Loucy (cell line): ENCODE results near the gene TRIM41.

ENCODE experiments used
- EZH2phosphoT487 ChIP-seq: fragments of 200-600 bp; IDR thresholded peaks from 2 replicates; pipeline ENCODE4 v1.6.1; 2018; ENCODE audit warnings: antibody characterized with exemption, mild to moderate bottlenecking, moderate library complexity, borderline replicate concordance
- TF ChIP-seq, protein P1 (sequence below): fragments of 200-600 bp; sonication (generic); conservative IDR thresholded peaks from 2 replicates; pipeline ENCODE4 v1.5.1; 2014; ENCODE audit warnings: mild to moderate bottlenecking, antibody characterized with exemption, low read length

DNA sequence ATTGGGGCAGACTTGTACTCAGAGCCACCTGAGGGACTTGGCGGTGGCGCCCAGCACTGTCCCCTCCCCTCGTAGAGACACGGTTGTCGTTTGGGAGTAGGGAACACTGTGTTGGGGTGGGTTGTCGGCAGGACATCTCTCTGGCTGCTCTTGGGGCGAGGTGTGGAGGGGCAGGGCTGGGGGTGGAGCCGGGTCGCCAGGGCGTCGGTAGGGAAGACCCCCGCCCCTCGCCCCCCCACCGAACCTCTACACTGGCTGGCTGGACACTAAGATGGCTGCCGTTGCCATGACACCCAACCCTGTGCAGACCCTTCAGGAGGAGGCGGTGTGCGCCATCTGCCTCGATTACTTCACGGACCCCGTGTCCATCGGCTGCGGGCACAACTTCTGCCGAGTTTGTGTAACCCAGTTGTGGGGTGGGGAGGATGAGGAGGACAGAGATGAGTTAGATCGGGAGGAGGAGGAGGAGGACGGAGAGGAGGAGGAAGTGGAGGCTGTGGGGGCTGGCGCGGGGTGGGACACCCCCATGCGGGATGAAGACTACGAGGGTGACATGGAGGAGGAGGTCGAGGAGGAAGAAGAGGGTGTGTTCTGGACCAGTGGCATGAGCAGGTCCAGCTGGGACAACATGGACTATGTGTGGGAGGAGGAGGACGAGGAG, 778 bp downstream of the TRIM41 start:
- no peak for TF ChIP-seq EZH2phosphoT487
- TF ChIP-seq, protein P1, sequence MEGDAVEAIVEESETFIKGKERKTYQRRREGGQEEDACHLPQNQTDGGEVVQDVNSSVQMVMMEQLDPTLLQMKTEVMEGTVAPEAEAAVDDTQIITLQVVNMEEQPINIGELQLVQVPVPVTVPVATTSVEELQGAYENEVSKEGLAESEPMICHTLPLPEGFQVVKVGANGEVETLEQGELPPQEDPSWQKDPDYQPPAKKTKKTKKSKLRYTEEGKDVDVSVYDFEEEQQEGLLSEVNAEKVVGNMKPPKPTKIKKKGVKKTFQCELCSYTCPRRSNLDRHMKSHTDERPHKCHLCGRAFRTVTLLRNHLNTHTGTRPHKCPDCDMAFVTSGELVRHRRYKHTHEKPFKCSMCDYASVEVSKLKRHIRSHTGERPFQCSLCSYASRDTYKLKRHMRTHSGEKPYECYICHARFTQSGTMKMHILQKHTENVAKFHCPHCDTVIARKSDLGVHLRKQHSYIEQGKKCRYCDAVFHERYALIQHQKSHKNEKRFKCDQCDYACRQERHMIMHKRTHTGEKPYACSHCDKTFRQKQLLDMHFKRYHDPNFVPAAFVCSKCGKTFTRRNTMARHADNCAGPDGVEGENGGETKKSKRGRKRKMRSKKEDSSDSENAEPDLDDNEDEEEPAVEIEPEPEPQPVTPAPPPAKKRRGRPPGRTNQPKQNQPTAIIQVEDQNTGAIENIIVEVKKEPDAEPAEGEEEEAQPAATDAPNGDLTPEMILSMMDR, result no peak
